GM12874 (cell line): ENCODE data around the gene KRT7.

ENCODE experiments used
- CTCF ChIP-seq: IDR thresholded peaks from 2 replicates; pipeline ENCODE4 v1.5.1; 2011; ENCODE audit warnings: low read depth, mild to moderate bottlenecking, control low read depth, low read length, moderate library complexity; ENCODE audit not compliant: insufficient read depth

Gene KRT7

GRCh38 chr12:52239767-52240166 is 6.7 kb downstream of the KRT7 start:
- no peak for TF ChIP-seq CTCF

- no peak for TF ChIP-seq CTCF
These were observed 8.3 kb downstream of the KRT7 start for GRCh38 chr12:52241205-52241842.

GRCh38 chr12:52242442-52243258 is 9.6 kb downstream of the KRT7 start:
- no peak for TF ChIP-seq CTCF

GRCh38 chr12:52243259-52243855 is 10.3 kb downstream of the KRT7 start:
- TF ChIP-seq CTCF: no peak

GRCh38 chr12:52243856-52244614 is 11.0 kb downstream of the KRT7 start:
- TF ChIP-seq CTCF: no peak

- no peak for TF ChIP-seq CTCF
These were observed 11.6 kb downstream of the KRT7 start for GRCh38 chr12:52244615-52244994.
